DND-41 (cell line): ENCODE data around the gene SH3TC1.

ENCODE experiments used
- ATAC-seq: fragments of 200-7000 bp; cut with Tn5 transposase; 3 replicates; pipeline ENCODE4 v1.9.1; 2021; ENCODE audit warnings: low read depth; ENCODE audit not compliant: insufficient read depth
- DNase-seq: peaks from one replicate; pipeline ENCODE4 v3.0.0-alpha.2; 2020
- H2AFZ ChIP-seq: 2 replicates; pipeline ENCODE4 v1.6.0; 2012; ENCODE audit warnings: low read depth, low read length
- H3K27ac ChIP-seq: 2 replicates; pipeline ENCODE4 v1.5.1; 2012; ENCODE audit warnings: low read length, inconsistent platforms
- H3K27me3 ChIP-seq: fragments of 200-600 bp; sonication (generic); 2 replicates; pipeline ENCODE4 v1.6.0; 2012; ENCODE audit warnings: low read length, mild to moderate bottlenecking, inconsistent platforms; ENCODE audit not compliant: insufficient read depth, poor library complexity
- H3K36me3 ChIP-seq: 2 replicates; pipeline ENCODE4 v1.5.1; 2012; ENCODE audit warnings: low read length, inconsistent platforms; ENCODE audit not compliant: insufficient read depth
- H3K4me1 ChIP-seq: 2 replicates; pipeline ENCODE4 v1.5.1; 2012; ENCODE audit warnings: mild to moderate bottlenecking, low read length; ENCODE audit not compliant: insufficient read depth
- H3K4me2 ChIP-seq: 2 replicates; pipeline ENCODE4 v1.6.0; 2012; ENCODE audit warnings: mild to moderate bottlenecking, moderate library complexity, low read length, inconsistent platforms; ENCODE audit not compliant: insufficient read depth
- H3K4me3 ChIP-seq, 2 experiments: fragments of 200-600 bp in 1 of 2; shearing (Covaris generic) in 1 of 2; 2 replicates each; pipeline ENCODE4 v1.5.1; 2012 to 2016; ENCODE audit warnings: inconsistent platforms in 2 of 2, low read length in 2 of 2, mild to moderate bottlenecking in 2 of 2, low read depth in 1 of 2, moderate library complexity in 1 of 2
- H3K79me2 ChIP-seq: 2 replicates; pipeline ENCODE4 v1.6.0; 2012; ENCODE audit warnings: low read length, inconsistent platforms; ENCODE audit not compliant: insufficient read depth
- H3K9ac ChIP-seq: 2 replicates; pipeline ENCODE4 v1.6.0; 2012; ENCODE audit warnings: low read depth, mild to moderate bottlenecking, inconsistent platforms, low read length, moderate library complexity
- H3K9me3 ChIP-seq: 2 replicates; pipeline ENCODE4 v1.5.1; 2012; ENCODE audit warnings: low read length, moderate library complexity, mild to moderate bottlenecking, inconsistent platforms; ENCODE audit not compliant: insufficient read depth, severe bottlenecking
- H4K20me1 ChIP-seq: 2 replicates; pipeline ENCODE4 v1.6.0; 2012; ENCODE audit warnings: low read length; ENCODE audit not compliant: insufficient read depth
- CTCF ChIP-seq: IDR thresholded peaks from 2 replicates; pipeline ENCODE4 v1.5.1; 2012; ENCODE audit warnings: borderline replicate concordance, low read length, moderate library complexity, mild to moderate bottlenecking; ENCODE audit not compliant: poor library complexity, severe bottlenecking; ENCODE audit errors: extremely low read depth
- EZH2 ChIP-seq: IDR thresholded peaks from 3 replicates; pipeline ENCODE4 v1.6.1; 2012; ENCODE audit warnings: borderline replicate concordance, low read depth, mild to moderate bottlenecking, moderate library complexity, low read length, inconsistent platforms; ENCODE audit not compliant: severe bottlenecking

The SH3TC1 gene

GRCh38 chr4:8279321-8280157, 80.4 kb downstream of the SH3TC1 start:
- TF ChIP-seq EZH2 (no peak), CTCF (no peak)
- ATAC-seq (no peak), DNase-seq (no peak)
- H3K4me1 ChIP-seq: no peaks in the 10 kb centered on the region
- no peak overlapping the region for H3K4me2 ChIP-seq
- no peaks in the 10 kb centered on the region for H3K9me3 ChIP-seq
- no peaks in the 10 kb centered on the region for H3K36me3 ChIP-seq
- no peak overlapping the region for H3K27ac ChIP-seq
- H3K9ac ChIP-seq: no peak overlapping the region
- no peak overlapping the region for H3K4me3 ChIP-seq
- no peak overlapping the region for H2AFZ ChIP-seq
- no peaks in the 10 kb centered on the region; the same call in 1 of the 2 replicates for H4K20me1 ChIP-seq
- H3K79me2 ChIP-seq: no peaks in the 10 kb centered on the region
- H3K27me3 ChIP-seq: no peaks in the 10 kb centered on the region

DNA sequence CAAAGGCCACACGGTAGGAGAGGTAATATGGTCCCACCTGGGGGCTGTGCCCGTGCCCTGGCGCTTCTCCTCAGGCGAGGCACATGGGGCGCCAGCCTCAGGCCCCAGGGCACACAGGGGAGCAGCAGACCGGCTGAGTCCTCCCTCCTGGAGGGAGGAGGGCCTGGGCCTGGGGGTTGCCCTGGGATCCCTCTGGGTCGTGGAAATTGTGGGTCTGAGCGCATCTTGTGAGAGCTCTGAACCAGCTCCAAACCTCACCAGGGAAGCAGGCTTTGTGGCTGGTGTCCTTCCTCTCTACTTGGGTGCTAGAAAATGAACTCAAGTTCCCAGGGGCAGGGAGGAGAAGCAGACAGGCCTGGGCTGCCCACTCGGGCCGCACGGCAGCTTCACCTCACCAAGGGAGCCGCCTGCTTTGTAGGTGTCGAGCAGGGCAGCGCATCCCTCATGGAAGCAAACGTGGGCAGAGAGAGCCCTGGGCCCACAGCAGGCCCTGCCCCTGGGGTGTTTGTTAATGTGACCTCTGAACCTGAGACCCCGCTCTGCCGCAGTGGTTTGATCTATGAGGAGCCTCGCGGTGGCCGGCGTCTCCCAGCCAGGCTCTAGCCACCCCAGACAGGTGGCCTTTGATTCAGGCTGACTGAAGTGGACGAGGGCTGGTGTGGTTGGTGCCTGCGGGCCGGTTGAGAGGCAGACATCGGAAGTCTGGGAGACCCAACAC, 81.2 kb downstream of the SH3TC1 start:
- Histone ChIP-seq H3K79me2 (no peaks in the 10 kb centered on the region), H2AFZ (no peak overlapping the region), H3K9ac (no peak overlapping the region), H3K4me1 (no peaks in the 10 kb centered on the region), H3K27ac (no peak overlapping the region), H3K27me3 (no peaks in the 10 kb centered on the region), H3K9me3 (no peaks in the 10 kb centered on the region), H3K4me3 (no peak overlapping the region), H3K4me2 (no peak overlapping the region), H4K20me1 (no peaks in the 10 kb centered on the region; the same call in 1 of the 2 replicates), H3K36me3 (no peaks in the 10 kb centered on the region)
- no peak for ATAC-seq
- TF ChIP-seq CTCF (no peak), EZH2 (no peak)
- DNase-seq: no peak

DNA sequence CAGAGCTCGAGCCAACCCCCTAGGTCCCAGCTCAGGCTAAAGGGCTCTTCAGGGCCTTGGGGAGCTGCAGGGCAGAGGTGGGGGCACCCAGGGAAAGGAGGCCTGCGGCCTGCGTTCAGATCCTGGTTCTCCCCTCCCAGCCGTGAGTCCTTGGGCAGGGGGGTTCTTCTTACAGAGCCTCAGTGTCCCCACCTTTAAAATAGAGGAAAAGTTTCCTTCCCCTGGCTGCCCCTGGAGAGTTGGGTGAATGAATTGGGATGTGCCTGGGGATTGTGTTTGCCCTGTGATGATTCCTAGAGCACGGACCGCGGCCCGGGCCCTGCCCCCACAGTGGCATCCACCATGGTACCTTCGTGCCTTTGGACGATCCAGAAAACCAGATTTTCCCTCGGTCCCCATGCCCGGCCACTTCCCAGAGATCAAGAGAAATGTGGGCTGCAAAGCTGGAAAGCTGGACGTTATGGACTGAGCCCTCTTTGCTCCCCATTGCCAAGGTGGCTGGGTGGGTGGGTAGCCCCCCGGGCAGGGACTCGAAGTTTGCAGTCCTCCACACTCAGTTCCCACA, 81.9 kb downstream of the SH3TC1 start:
- H3K9ac ChIP-seq: no peak overlapping the region
- no peaks in the 10 kb centered on the region for H3K9me3 ChIP-seq
- no peaks in the 10 kb centered on the region for H3K4me1 ChIP-seq
- H3K36me3 ChIP-seq: no peaks in the 10 kb centered on the region
- no peak overlapping the region for H2AFZ ChIP-seq
- no peak overlapping the region for H3K27ac ChIP-seq
- ATAC-seq: no peak
- no peaks in the 10 kb centered on the region for H3K27me3 ChIP-seq
- H3K4me3 ChIP-seq: no peak overlapping the region
- no peaks in the 10 kb centered on the region for H3K79me2 ChIP-seq
- TF ChIP-seq CTCF (no peak), EZH2 (no peak)
- no peak overlapping the region for H3K4me2 ChIP-seq
- DNase-seq: no peak
- H4K20me1 ChIP-seq: no peaks in the 10 kb centered on the region; the same call in 1 of the 2 replicates
